ENCODE data around the gene ZBTB16.

- no peak for TF ChIP-seq POLR2A (IDR thresholded peaks at IDR 0.05)
- TF ChIP-seq CTCF (IDR thresholded peaks at IDR 0.05): no peak
Measured at GRCh38 chr11:114128399-114128798, 68.9 kb downstream of the ZBTB16 start.

Data from heart left ventricle (tissue), 13 donors.